ENCODE data around the gene SMARCC2.
"Not testable (repeated sequence)": the region's sequence is repeated elsewhere in the genome, so short reads cannot be mapped to it uniquely, and the experiment has no call there.

Gene SMARCC2

DNA sequence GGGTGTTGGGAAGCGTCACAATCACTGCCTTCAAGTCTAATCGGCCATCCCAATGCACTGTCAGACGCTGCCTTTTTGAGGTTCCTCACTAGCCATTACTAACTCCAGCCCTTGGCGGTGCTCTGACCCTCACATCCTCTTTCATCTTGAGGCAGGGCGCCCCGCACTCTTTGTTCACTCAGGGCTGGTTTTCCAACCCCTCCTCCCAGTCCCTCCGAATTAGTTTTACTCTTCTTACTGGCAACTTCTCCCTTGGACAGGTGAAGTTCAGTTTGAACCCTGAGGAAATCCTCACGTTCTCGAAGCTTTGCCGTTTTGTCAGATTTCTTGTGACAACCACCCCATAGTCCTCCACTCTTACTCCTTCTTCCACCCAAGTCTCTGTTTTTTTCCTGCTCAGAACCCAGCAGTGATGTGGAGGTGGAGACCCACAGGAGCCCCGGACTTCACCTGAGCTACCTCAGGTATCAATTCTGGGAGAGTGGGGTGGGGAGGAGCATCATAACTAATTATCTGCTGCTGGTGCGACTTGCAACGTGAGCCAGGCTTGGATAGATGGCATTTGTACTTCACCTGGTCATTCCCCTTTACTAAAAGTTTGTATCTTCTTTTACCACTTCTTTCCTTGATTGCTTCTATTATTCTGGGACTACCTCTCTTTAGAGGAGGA, 70.5 kb downstream of the SMARCC2 start:
- no peak for DNase-seq

GRCh38 chr12:56117778-56118687, 71.2 kb downstream of the SMARCC2 start, which contains the start of gene ZC3H10:
Gene ZC3H10 (plus strand): TSS chr12:56118266. CDS start chr12:56120563, 2,297 bp downstream.
- peak; percentile 98 for DNase-seq

- DNase-seq: not testable (repeated sequence)
These were observed 72.1 kb downstream of the SMARCC2 start for GRCh38 chr12:56117082-56117706.

DNA sequence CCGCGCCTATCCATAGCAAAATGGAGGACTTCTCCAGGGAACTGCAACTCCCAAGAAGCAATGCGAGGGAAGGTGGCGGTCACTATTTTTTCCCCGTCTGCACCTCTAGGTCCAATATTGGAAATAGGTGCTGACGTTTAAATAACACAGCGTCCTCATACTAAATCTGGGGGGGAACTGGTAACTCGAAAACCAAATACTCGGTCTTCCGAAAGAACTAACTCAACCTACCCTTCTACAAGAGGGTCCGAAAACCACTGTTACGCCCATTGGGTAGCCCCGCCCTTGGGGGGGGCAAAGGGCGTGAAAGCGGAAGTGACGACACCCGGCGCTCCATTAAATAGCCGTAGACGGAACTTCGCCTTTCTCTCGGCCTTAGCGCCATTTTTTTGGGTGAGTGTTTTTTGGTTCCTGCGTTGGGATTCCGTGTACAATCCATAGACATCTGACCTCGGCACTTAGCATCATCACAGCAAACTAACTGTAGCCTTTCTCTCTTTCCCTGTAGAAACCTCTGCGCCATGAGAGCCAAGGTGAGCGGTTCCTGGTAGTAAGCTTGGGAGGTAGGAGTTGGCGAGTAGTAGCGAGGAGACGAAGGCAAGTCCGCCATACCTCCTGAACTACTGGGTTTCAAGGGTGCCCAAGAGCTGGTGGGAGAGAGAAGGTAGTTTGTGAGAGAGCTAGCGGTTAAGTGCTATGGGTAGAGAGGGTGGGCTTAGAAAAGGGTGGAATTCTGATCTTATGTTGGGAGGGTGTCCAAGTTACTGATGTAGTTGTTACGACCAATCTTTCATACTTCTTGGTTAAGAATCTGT, 72.8 kb downstream of the SMARCC2 start, which contains the start of gene RPL41:
TSS of gene RPL41 (plus strand) at position 367 of the 815 bp plus-strand sequence.
- DNase-seq: peak; percentile 94 to 95

DNA sequence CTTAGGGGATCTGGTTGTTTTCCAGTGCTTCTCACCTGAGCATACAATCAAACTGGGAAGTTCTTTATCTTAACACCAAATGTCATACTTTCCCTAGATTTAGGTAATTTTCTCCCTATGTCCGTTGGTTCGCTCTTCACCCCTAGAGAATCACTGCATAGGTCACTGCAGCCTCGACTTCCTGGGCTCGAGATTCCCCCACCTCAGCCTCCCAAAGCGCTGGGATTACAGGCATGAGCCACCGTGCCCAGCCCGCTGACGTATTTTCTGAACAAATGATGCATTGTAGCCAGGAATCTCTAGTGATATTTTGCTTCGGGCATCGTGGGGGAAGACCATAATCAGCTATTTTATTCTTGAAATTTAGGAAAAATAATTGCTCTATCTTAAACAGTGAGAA, 74.0 kb downstream of the SMARCC2 start:
- no peak for DNase-seq

- no peak for DNase-seq
These were observed 75.2 kb downstream of the SMARCC2 start for GRCh38 chr12:56114084-56114483.
